Stimulated activated CD4-positive, alpha-beta T cell treated with anti-CD3 and anti-CD28 coated beads, Interleukin-12 subunit alpha, Interleukin-12 subunit beta, amount 100 ng/mL, for 24 hours (primary cell): ENCODE measurements around the gene AP4E1.
A peak's percentile ranks its signal among the peaks of the same experiment; 100 is the strongest.
"Not testable (repeated sequence)": the region's sequence is repeated elsewhere in the genome, so short reads cannot be mapped to it uniquely, and the experiment has no call there.

Source experiments
- DNase-seq, 2 experiments: peaks; one replicate each; pipeline ENCODE4 v3.0.0-alpha.2; 2020; ENCODE audit warnings: low read depth in 2 of 2

Gene AP4E1

GRCh38 chr15:50908209-50909009 is at the start of gene AP4E1:
AP4E1 (plus strand) TSS chr15:50908683; CDS start chr15:50908779, 96 bp downstream.
- DNase-seq: peak; percentile 89 to 92

- no peak for DNase-seq
Measured at GRCh38 chr15:50860824-50861223, 47.7 kb upstream of the AP4E1 start.

GRCh38 chr15:50862553-50862952 is 45.9 kb upstream of the AP4E1 start:
- no peak for DNase-seq

GRCh38 chr15:50864873-50865272 is 43.6 kb upstream of the AP4E1 start:
- no peak for DNase-seq

GRCh38 chr15:50865515-50866353 is 42.7 kb upstream of the AP4E1 start:
- DNase-seq: no peak

- DNase-seq: no peak
Measured at GRCh38 chr15:50871832-50872231, 36.7 kb upstream of the AP4E1 start.

- no peak for DNase-seq
Measured at GRCh38 chr15:50872832-50873426, 35.6 kb upstream of the AP4E1 start.

GRCh38 chr15:50873935-50874361 is 34.5 kb upstream of the AP4E1 start:
- no peak for DNase-seq

- DNase-seq: not testable (repeated sequence)
Measured at GRCh38 chr15:50875238-50875637, 33.2 kb upstream of the AP4E1 start.

- no peak for DNase-seq
Measured at GRCh38 chr15:50876260-50876988, 32.1 kb upstream of the AP4E1 start.

- peak; percentile 43 to 60 for DNase-seq
Measured at GRCh38 chr15:50876989-50877360, 31.5 kb upstream of the AP4E1 start.

GRCh38 chr15:50879016-50879617 is 29.4 kb upstream of the AP4E1 start:
- DNase-seq: no peak

GRCh38 chr15:50880206-50880605 is 28.3 kb upstream of the AP4E1 start:
- DNase-seq: no peak

- DNase-seq: no peak
Measured at GRCh38 chr15:50880651-50881114, 27.8 kb upstream of the AP4E1 start.

GRCh38 chr15:50881121-50882048 is 27.1 kb upstream of the AP4E1 start:
- no peak for DNase-seq

GRCh38 chr15:50883903-50884302 is 24.6 kb upstream of the AP4E1 start:
- DNase-seq: no peak

- no peak for DNase-seq
Measured at GRCh38 chr15:50884540-50884939, 23.9 kb upstream of the AP4E1 start.

GRCh38 chr15:50886139-50886467 is 22.4 kb upstream of the AP4E1 start:
- no peak for DNase-seq

GRCh38 chr15:50886611-50887345 is 21.7 kb upstream of the AP4E1 start:
- DNase-seq: no peak

GRCh38 chr15:50888054-50888453 is 20.4 kb upstream of the AP4E1 start:
- no peak for DNase-seq
